BLaER1 treated with 17β-estradiol and CSF1 and Interleukin-3, amounts not matched to agents 10 nM and 100 nM (cell line): ENCODE measurements around the gene G3BP1.
A peak's percentile ranks its signal among the peaks of the same experiment; 100 is the strongest.
"Not testable (repeated sequence)": the region's sequence is repeated elsewhere in the genome, so short reads cannot be mapped to it uniquely, and the experiment has no call there.

ENCODE experiments used
- H3K27ac ChIP-seq, 11 experiments: shearing (Covaris generic); formaldehyde crosslinking; 2 replicates each; pipeline ENCODE4 v1.8.1; 2022
- H3K27me3 ChIP-seq, 11 experiments: shearing (Covaris generic); formaldehyde crosslinking; 2 replicates each; pipeline ENCODE4 v1.8.1; 2022
- H3K36me3 ChIP-seq, 11 experiments: shearing (Covaris generic); formaldehyde crosslinking; 2 replicates each; pipeline ENCODE4 v1.8.1; 2022
- H3K4me1 ChIP-seq, 10 experiments: shearing (Covaris generic); formaldehyde crosslinking; 2 replicates each; pipeline ENCODE4 v1.8.1; 2022
- H3K4me2 ChIP-seq, 11 experiments: shearing (Covaris generic); formaldehyde crosslinking; 2 replicates each; pipeline ENCODE4 v1.8.1; 2022
- H3K4me3 ChIP-seq, 10 experiments: shearing (Covaris generic); formaldehyde crosslinking; 2 replicates each; pipeline ENCODE4 v1.8.1; 2022
- H3K9ac ChIP-seq, 11 experiments: shearing (Covaris generic); formaldehyde crosslinking; 2 replicates each; pipeline ENCODE4 v1.8.1; 2022
- H3K9me3 ChIP-seq, 11 experiments: shearing (Covaris generic); formaldehyde crosslinking; replicated peaks in 1 of 11; 2 replicates each; pipeline ENCODE4 v1.8.1; 2022
- H4K20me1 ChIP-seq, 11 experiments: shearing (Covaris generic); formaldehyde crosslinking; 2 replicates each; pipeline ENCODE4 v1.8.1; 2022
- Cebpa-rat ChIP-seq, 11 experiments: shearing (Covaris generic); IDR thresholded peaks; 2 replicates each; pipeline ENCODE4 v1.8.1; 2022

The G3BP1 gene

DNA sequence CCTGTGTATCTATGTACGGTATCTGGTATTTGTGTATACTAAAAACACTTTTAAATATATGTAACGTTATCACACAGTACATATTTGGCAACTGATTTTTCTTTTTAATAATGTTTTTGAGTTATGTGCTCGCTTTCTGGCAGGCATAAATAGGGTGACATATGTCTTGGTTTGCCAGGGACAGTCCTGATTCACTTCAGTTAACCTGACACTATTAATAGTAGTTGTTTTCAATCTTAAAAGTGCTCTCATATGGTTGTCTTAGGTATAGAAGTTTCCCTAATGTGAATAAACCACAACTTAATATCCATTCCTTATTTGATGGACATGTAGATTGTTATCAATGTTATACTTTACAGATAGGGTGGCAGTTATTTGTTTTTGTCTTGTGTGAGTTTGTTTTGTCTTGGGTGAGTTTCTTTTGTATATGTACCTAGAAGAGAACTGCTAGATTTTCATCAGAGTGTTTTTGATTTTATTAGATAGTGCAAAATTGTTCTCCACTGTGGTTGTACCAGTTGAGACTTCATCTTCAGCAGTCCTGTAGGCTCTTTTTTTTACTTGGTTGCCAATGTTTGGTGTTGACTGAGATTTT lies 7.9 kb downstream of the G3BP1 start:
- Histone ChIP-seq H3K4me3 (no peak overlapping the region), H3K36me3 (peaks cover 25 to 71% (median 51%) of the 10 kb centered on the region in 11 experiments), H3K4me2 (peak overlapping the region in 5 of 11 experiments; percentile 1 to 32 (median 19); a peak in 6 of 22 replicates), H3K4me1 (peaks cover 30 to 93% (median 62%) of the 10 kb centered on the region in 10 experiments), H3K27ac (no peak overlapping the region), H3K9ac (no peak overlapping the region), H3K27me3 (no peaks in the 10 kb centered on the region), H4K20me1 (peaks cover 95 to 100% (median 100%) of the 10 kb centered on the region in 11 experiments), H3K9me3 (no peaks in the 10 kb centered on the region; a peak in 1 of 22 replicates)
- TF ChIP-seq Cebpa-rat (IDR thresholded peaks at IDR 0.05) = no peak

- peaks cover 95 to 100% (median 100%) of the 10 kb centered on the region in 11 experiments for H4K20me1 ChIP-seq
Observed at GRCh38 chr5:151780348-151780747, 8.6 kb downstream of the G3BP1 start.

DNA sequence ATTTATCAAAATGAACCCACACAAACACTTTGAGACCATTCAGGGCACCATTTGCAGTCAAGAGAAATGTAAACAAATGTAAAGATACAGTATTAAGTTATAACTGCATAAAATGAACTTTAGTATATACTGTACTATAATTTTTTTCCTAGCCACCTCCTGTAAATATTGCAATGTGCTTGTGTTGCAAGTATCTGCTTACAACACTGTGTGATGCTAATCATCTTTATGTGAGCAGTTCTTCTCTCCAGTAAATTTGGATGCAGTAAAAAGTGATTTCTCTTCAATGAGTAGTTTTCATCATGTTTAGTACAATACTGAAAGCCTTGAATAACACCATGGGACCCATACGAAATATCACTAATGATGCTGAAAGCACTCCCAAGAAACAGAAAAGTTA lies 9.4 kb downstream of the G3BP1 start:
- Histone ChIP-seq H3K4me1 (peaks cover 21 to 87% (median 53%) of the 10 kb centered on the region in 10 experiments; a peak in 19 of 20 replicates), H3K9me3 (no peaks in the 10 kb centered on the region; a peak in 1 of 22 replicates), H3K4me3 (no peak overlapping the region), H3K9ac (no peak overlapping the region), H4K20me1 (peaks cover 95 to 100% (median 100%) of the 10 kb centered on the region in 11 experiments), H3K36me3 (peaks cover 31 to 68% (median 41%) of the 10 kb centered on the region in 11 experiments), H3K4me2 (peak overlapping the region in 3 of 11 experiments; percentile 7 to 19 (median 18); a peak in 3 of 22 replicates), H3K27ac (no peak overlapping the region), H3K27me3 (no peaks in the 10 kb centered on the region)
- no peak for TF ChIP-seq Cebpa-rat (IDR thresholded peaks at IDR 0.05)

More at GRCh38 chr5:151780348-151780747, 8.6 kb downstream of the G3BP1 start:
- Histone ChIP-seq H3K4me3 (no peak overlapping the region), H3K4me2 (peak overlapping the region in 10 of 11 experiments; percentile 3 to 32 (median 14); a peak in 8 of 22 replicates), H3K36me3 (peaks cover 25 to 65% (median 44%) of the 10 kb centered on the region in 11 experiments), H3K27ac (no peak overlapping the region), H3K9ac (no peak overlapping the region), H3K9me3 (no peaks in the 10 kb centered on the region; a peak in 1 of 22 replicates), H3K4me1 (peaks cover 23 to 93% (median 59%) of the 10 kb centered on the region in 10 experiments), H3K27me3 (no peaks in the 10 kb centered on the region)
- no peak for TF ChIP-seq Cebpa-rat (IDR thresholded peaks at IDR 0.05)

DNA sequence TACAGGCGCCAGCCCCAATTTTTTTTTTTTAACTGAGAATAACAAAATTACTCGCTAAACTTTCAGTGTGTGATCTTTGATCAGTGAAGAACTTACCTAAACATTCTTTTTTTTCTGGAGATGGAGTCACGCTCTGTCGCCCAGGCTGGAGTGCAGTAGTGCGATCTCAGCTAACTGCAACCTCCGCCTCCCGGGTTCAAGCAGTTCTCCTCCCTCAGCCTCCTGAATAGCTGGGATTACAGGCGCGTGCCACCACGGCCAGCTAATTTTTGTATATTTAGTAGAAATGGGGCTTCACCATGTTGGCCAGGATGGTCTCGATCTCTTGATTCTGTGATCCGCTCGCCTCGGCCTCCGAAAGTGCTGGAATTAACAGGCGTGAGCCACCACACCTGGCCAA lies 11.9 kb downstream of the G3BP1 start:
- H3K36me3 ChIP-seq = peaks cover 36 to 68% (median 41%) of the 10 kb centered on the region in 11 experiments
- H3K27me3 ChIP-seq, H3K4me3 ChIP-seq, H3K9me3 ChIP-seq: not testable (repeated sequence)
- H3K4me1 ChIP-seq = peaks cover 21 to 66% (median 48%) of the 10 kb centered on the region in 10 experiments; a peak in 18 of 20 replicates
- H3K4me2 ChIP-seq = peak overlapping the region; percentile 3 to 67 (median 39); a peak in 18 of 22 replicates
- H4K20me1 ChIP-seq = peaks cover 90 to 100% (median 100%) of the 10 kb centered on the region in 11 experiments
- peak overlapping the region in 2 of 11 experiments; percentile 7 to 13; a peak in 3 of 22 replicates for H3K27ac ChIP-seq
- peak overlapping the region in 2 of 11 experiments; percentile 33 to 57; a peak in 2 of 22 replicates for H3K9ac ChIP-seq

DNA sequence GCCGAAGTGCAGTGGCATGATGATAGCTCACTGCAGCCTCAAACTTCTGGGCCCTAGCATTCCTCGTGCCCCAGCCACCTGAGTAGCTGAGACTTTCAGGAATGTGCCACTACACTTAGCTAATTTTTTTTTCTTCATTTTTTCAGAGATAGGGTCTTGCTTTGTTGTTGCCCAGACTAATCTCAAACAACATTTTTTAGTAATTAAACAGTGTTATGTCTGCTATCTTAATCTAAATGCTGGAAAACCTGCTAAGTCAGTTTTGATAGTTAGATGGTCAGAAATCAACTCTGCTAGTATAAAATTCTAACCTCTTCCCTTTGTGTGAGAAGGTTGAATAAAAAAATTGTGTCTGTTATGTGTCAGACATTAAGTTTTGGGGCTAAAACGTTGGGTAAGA lies 12.4 kb downstream of the G3BP1 start:
- peak overlapping the region in 1 of 11 experiments; percentile 14; a peak in 1 of 22 replicates for H3K27ac ChIP-seq
- H3K9me3 ChIP-seq = no peaks in the 10 kb centered on the region
- H3K4me3 ChIP-seq = no peak overlapping the region
- H3K36me3 ChIP-seq = peaks cover 36 to 68% (median 42%) of the 10 kb centered on the region in 11 experiments
- H3K4me1 ChIP-seq = peaks cover 21 to 61% (median 44%) of the 10 kb centered on the region in 10 experiments; a peak in 18 of 20 replicates
- no peak for TF ChIP-seq Cebpa-rat (IDR thresholded peaks at IDR 0.05)
- H3K9ac ChIP-seq = peak overlapping the region in 2 of 11 experiments; percentile 33 to 57; a peak in 3 of 22 replicates
- H3K27me3 ChIP-seq = no peaks in the 10 kb centered on the region
- peak overlapping the region in 10 of 11 experiments; percentile 3 to 67 (median 38); a peak in 15 of 22 replicates for H3K4me2 ChIP-seq
- peaks cover 90 to 100% (median 100%) of the 10 kb centered on the region in 11 experiments for H4K20me1 ChIP-seq

DNA sequence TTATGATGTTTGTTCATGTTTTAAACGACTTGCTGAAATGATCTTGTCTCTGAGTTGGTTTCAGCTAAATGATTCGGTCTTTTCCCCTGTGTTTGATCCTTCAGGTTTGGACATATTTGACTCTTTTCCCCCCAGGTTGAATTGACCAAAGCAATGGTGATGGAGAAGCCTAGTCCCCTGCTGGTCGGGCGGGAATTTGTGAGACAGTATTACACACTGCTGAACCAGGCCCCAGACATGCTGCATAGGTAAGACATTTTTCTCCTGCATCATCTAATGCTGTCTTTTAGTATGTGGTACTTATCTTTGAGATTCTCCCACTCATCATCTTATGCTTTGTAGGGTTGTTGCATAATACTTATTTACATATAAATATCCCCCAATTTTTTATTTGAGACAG lies 14.7 kb downstream of the G3BP1 start:
- Histone ChIP-seq H3K9me3 (no peaks in the 10 kb centered on the region), H3K4me3 (no peak overlapping the region), H3K4me2 (no peak overlapping the region), H3K36me3 (peaks cover 52 to 72% (median 60%) of the 10 kb centered on the region in 11 experiments), H3K4me1 (peaks cover 16 to 39% (median 26%) of the 10 kb centered on the region in 10 experiments; a peak in 18 of 20 replicates), H3K9ac (no peak overlapping the region), H3K27me3 (no peaks in the 10 kb centered on the region), H3K27ac (no peak overlapping the region), H4K20me1 (peaks cover 77 to 100% (median 100%) of the 10 kb centered on the region in 11 experiments)
- no peak for TF ChIP-seq Cebpa-rat (IDR thresholded peaks at IDR 0.05)

DNA sequence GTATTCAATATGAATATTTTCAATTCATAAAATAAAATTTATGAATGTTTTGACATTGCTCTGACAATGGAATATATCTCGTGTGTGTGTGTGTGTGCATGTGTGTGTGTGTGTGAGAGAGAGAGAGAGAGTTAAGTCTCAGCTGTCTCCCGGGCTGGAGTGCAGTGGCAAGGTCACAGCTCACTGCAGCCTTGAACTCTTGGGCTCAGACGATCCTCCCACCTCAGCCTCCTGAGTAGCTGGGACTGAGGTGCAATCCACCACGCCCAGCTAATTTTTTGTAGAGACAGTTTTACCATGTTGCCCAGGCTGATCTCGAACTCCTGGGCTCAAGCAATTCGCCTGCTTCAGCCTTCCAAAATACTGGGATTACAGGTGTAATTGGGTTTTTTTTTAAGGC lies 16.1 kb downstream of the G3BP1 start:
- Histone ChIP-seq H3K4me1 (peaks cover 14 to 27% (median 17%) of the 10 kb centered on the region in 10 experiments; a peak in 18 of 20 replicates), H3K4me2 (no peak overlapping the region), H3K27me3 (no peaks in the 10 kb centered on the region), H3K9ac (no peak overlapping the region), H3K27ac (no peak overlapping the region), H3K36me3 (peaks cover 66 to 85% (median 72%) of the 10 kb centered on the region in 11 experiments), H3K9me3 (no peaks in the 10 kb centered on the region), H4K20me1 (peaks cover 76 to 100% (median 100%) of the 10 kb centered on the region in 11 experiments), H3K4me3 (no peak overlapping the region)
- no peak for TF ChIP-seq Cebpa-rat (IDR thresholded peaks at IDR 0.05)

GRCh38 chr5:151793358-151793757 lies 21.6 kb downstream of the G3BP1 start:
- H3K4me3 ChIP-seq = no peak overlapping the region
- TF ChIP-seq Cebpa-rat (IDR thresholded peaks at IDR 0.05) = no peak
- peaks cover 98 to 100% (median 99%) of the 10 kb centered on the region in 11 experiments for H3K36me3 ChIP-seq
- no peak overlapping the region for H3K27ac ChIP-seq
- H3K27me3 ChIP-seq = no peaks in the 10 kb centered on the region
- peaks cover 51 to 100% (median 98%) of the 10 kb centered on the region in 11 experiments for H4K20me1 ChIP-seq
- H3K9me3 ChIP-seq = no peaks in the 10 kb centered on the region
- no peak overlapping the region for H3K9ac ChIP-seq
- peaks cover 0 to 3% (median 0%) of the 10 kb centered on the region in 10 experiments; a peak in 1 of 20 replicates for H3K4me1 ChIP-seq
- H3K4me2 ChIP-seq = no peak overlapping the region

GRCh38 chr5:151795426-151795825 lies 23.7 kb downstream of the G3BP1 start:
- Histone ChIP-seq H3K27me3 (no peaks in the 10 kb centered on the region), H3K4me3 (no peak overlapping the region), H3K4me2 (no peak overlapping the region), H4K20me1 (peaks cover 49 to 100% (median 96%) of the 10 kb centered on the region in 11 experiments), H3K4me1 (peaks cover 0 to 14% (median under 1%) of the 10 kb centered on the region in 10 experiments; a peak in 6 of 20 replicates), H3K9ac (no peak overlapping the region), H3K27ac (no peak overlapping the region), H3K9me3 (no peaks in the 10 kb centered on the region), H3K36me3 (peaks cover 98 to 100% (median 99%) of the 10 kb centered on the region in 11 experiments)
- TF ChIP-seq Cebpa-rat (IDR thresholded peaks at IDR 0.05) = no peak
